ENCODE data around the gene FSD1L. TPM values are rescaled to one million over a fixed set of nuclear protein-coding genes. Genes with fewer than 3 reads are reported as not detected.
A peak's percentile ranks its signal among the peaks of the same experiment; 100 is the strongest.

The FSD1L gene
- total and polyA plus RNA-seq, 2 of the 13 experiments (the other 11 are each of a cell fraction or from before 2014, with no cell fraction given): 4.1 to 5.1 TPM

DNA sequence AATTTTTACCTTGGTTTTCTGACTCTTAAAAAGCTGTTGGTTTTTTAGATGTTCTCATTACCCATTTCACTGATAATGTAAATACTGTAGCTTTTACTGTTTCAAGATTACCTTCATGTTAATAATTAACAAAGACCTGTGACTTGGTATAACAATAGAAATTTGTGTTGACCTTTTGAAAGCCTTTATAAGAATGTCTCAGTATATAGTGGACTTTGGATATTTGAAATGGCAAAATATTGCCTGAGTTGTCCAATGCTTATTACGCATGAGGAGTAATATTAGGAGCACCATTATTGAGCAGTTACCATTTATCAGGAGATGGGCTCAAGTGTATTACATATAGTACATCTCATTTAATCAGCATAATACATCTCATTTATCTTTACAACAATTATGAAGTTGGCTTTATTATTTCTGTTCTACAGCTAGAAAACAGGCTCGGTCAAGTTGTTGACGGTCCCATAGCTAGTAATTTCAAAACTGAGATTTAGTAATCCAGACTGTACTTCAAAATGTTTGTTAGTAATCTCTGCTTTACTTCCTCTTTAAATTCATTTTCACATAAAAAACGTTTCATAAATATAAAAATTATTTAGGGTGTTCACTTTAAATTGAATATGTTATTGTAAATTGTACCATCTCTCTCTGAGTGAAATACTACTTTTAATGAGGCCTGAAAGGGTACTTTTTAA, 59.4 kb downstream of the FSD1L start (continued):
- TF ChIP-seq, protein P1, sequence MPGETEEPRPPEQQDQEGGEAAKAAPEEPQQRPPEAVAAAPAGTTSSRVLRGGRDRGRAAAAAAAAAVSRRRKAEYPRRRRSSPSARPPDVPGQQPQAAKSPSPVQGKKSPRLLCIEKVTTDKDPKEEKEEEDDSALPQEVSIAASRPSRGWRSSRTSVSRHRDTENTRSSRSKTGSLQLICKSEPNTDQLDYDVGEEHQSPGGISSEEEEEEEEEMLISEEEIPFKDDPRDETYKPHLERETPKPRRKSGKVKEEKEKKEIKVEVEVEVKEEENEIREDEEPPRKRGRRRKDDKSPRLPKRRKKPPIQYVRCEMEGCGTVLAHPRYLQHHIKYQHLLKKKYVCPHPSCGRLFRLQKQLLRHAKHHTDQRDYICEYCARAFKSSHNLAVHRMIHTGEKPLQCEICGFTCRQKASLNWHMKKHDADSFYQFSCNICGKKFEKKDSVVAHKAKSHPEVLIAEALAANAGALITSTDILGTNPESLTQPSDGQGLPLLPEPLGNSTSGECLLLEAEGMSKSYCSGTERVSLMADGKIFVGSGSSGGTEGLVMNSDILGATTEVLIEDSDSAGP (CRISPR knock-in tag; IDR thresholded peaks at IDR 0.05; ENCODE audit: borderline replicate concordance): no peak
- TF ChIP-seq GATAD2A (CRISPR knock-in tag; IDR thresholded peaks at IDR 0.05) (peak; percentile 72; the same call in 1 of the 2 replicates), ZNF577 (CRISPR knock-in tag; IDR thresholded peaks at IDR 0.05; ENCODE audit: borderline replicate concordance, low read depth) (no peak), SAP130 (CRISPR knock-in tag; IDR thresholded peaks at IDR 0.05; ENCODE audit: low read depth) (peak; percentile 39), HNF4A (CRISPR knock-in tag; IDR thresholded peaks at IDR 0.05) (peak; percentile 57), ZSCAN22 (CRISPR knock-in tag; IDR thresholded peaks at IDR 0.05) (no peak), FOXA3 (CRISPR knock-in tag; IDR thresholded peaks at IDR 0.05) (peak; percentile 72), KDM6A (CRISPR knock-in tag; IDR thresholded peaks at IDR 0.05; ENCODE audit: low read depth) (0 out of 2 replicates have a peak, but pooled peaks have one; percentile 18), ZNF703 (CRISPR knock-in tag; IDR thresholded peaks at IDR 0.05; ENCODE audit: borderline replicate concordance) (no peak), AGO1 (IDR thresholded peaks at IDR 0.05; ENCODE audit: low read depth, low read length, poor library complexity, severe bottlenecking) (no peak), RARA (CRISPR knock-in tag; IDR thresholded peaks at IDR 0.05) (peak; percentile 50; the same call in 1 of the 2 replicates), NR2F1 (CRISPR knock-in tag; IDR thresholded peaks at IDR 0.05) (peak in 1 of 2 experiments; percentile 43; a peak in 1 of 4 replicates), CREM (IDR thresholded peaks at IDR 0.05) (peak; percentile 35; the same call in 1 of the 2 replicates), CREM (CRISPR knock-in tag; IDR thresholded peaks at IDR 0.05) (no peak)
- TF ChIP-seq, protein P2, sequence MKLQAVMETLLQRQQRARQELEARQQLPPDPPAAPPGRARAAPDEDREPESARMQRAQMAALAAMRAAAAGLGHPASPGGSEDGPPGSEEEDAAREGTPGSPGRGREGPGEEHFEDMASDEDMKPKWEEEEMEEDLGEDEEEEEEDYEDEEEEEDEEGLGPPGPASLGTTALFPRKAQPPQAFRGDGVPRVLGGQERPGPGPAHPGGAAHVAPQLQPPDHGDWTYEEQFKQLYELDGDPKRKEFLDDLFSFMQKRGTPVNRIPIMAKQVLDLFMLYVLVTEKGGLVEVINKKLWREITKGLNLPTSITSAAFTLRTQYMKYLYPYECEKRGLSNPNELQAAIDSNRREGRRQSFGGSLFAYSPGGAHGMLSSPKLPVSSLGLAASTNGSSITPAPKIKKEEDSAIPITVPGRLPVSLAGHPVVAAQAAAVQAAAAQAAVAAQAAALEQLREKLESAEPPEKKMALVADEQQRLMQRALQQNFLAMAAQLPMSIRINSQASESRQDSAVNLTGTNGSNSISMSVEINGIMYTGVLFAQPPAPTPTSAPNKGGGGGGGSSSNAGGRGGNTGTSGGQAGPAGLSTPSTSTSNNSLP (IDR thresholded peaks at IDR 0.05; ENCODE audit: low read depth, low read length): peak; percentile 75
- TF ChIP-seq, protein P3, sequence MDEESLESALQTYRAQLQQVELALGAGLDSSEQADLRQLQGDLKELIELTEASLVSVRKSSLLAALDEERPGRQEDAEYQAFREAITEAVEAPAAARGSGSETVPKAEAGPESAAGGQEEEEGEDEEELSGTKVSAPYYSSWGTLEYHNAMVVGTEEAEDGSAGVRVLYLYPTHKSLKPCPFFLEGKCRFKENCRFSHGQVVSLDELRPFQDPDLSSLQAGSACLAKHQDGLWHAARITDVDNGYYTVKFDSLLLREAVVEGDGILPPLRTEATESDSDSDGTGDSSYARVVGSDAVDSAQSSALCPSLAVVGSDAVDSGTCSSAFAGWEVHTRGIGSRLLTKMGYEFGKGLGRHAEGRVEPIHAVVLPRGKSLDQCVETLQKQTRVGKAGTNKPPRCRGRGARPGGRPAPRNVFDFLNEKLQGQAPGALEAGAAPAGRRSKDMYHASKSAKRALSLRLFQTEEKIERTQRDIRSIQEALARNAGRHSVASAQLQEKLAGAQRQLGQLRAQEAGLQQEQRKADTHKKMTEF (CRISPR knock-in tag; IDR thresholded peaks at IDR 0.05): peak; percentile 63
- TF ChIP-seq, protein P4, sequence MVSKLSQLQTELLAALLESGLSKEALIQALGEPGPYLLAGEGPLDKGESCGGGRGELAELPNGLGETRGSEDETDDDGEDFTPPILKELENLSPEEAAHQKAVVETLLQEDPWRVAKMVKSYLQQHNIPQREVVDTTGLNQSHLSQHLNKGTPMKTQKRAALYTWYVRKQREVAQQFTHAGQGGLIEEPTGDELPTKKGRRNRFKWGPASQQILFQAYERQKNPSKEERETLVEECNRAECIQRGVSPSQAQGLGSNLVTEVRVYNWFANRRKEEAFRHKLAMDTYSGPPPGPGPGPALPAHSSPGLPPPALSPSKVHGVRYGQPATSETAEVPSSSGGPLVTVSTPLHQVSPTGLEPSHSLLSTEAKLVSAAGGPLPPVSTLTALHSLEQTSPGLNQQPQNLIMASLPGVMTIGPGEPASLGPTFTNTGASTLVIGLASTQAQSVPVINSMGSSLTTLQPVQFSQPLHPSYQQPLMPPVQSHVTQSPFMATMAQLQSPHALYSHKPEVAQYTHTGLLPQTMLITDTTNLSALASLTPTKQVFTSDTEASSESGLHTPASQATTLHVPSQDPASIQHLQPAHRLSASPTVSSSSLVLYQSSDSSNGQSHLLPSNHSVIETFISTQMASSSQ (IDR thresholded peaks at IDR 0.05; ENCODE audit: low read depth): peak; percentile 90
- TF ChIP-seq, protein P4 (CRISPR knock-in tag; IDR thresholded peaks at IDR 0.05; ENCODE audit: borderline replicate concordance): peak; percentile 89; the same call in 1 of the 2 replicates

Data from HepG2 (cell line).